Activated CD4-positive, CD25-positive, alpha-beta regulatory T cell treated with anti-CD3 and anti-CD28 coated beads, Interleukin-2, amount 50 U/mL, for 16 hours (primary cell): ENCODE results near the gene PROSER2.
A peak's percentile ranks its signal among the peaks of the same experiment; 100 is the strongest.
"Not testable (repeated sequence)": the region's sequence is repeated elsewhere in the genome, so short reads cannot be mapped to it uniquely, and the experiment has no call there.

Experiments
- DNase-seq: peaks from one replicate; pipeline ENCODE4 v3.0.0-alpha.2; 2020; ENCODE audit warnings: low read depth, low spot score

The PROSER2 gene

DNA sequence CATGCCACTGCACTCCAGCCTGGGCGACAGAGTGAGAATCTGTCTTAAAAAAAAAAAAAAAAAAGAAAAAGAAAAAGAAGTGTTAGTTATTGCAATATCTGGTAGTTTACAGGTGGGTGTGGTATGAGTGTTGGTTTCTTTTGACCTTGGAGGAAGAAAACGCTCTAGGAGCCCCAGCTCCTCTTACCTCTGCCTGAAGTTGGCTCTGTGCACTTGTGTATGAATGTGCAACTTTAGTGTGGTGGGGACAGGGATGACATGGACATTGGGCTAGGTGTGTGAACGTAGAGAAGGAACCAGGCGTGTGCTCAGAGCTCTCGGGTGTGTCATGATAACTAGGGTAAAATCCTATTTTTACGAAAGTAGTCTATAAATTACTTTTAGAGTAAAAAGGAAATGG lies 11.9 kb downstream of the PROSER2 start:
- DNase-seq, result no peak

- no peak for DNase-seq
Observed at GRCh38 chr10:11835704-11836103, 12.5 kb downstream of the PROSER2 start.

DNA sequence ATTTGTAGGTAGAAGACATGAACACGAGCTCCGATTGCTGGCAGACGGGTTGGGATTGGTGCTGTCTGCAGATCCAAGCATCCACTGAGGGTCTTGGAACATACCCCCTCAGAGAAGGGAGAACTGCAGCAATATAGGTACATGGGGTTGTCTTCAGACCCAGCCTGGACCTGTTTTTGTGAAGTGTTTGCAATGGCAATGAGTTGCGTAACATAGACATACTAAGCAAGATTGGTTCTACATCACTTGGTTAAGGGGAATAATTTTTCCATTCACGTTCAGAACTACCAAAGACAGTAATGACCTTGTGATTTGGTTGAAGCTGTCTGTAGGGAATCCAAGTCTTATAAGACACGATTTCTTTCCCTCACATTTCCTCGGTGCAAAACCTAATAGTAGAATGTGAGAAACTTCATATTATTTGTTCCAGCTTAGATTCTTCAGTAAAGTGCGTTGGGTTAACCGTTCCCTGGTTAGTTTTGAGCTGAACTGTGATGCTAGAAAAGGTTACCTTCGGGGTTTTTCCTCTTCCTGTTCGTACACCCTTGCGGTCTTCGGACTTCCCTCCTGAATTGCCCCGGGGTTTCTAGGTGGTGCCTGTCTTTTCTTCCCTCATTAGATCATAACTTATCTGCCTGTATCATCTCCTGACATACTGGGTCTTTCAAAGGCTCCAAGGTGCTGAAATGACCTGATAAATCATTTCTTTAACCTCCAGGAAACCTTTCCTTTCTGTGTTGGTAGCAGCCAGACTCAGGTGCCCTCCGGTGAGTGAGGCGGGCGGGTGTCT lies 14.4 kb downstream of the PROSER2 start:
- DNase-seq, result no peak

- DNase-seq, result no peak
Observed at GRCh38 chr10:11838298-11838852, 15.2 kb downstream of the PROSER2 start.

GRCh38 chr10:11841375-11841774 lies 18.2 kb downstream of the PROSER2 start:
- DNase-seq, result no peak

GRCh38 chr10:11842411-11842810 lies 19.3 kb downstream of the PROSER2 start:
- no peak for DNase-seq

GRCh38 chr10:11845113-11845512 lies 22.0 kb downstream of the PROSER2 start:
- DNase-seq, result no peak

DNA sequence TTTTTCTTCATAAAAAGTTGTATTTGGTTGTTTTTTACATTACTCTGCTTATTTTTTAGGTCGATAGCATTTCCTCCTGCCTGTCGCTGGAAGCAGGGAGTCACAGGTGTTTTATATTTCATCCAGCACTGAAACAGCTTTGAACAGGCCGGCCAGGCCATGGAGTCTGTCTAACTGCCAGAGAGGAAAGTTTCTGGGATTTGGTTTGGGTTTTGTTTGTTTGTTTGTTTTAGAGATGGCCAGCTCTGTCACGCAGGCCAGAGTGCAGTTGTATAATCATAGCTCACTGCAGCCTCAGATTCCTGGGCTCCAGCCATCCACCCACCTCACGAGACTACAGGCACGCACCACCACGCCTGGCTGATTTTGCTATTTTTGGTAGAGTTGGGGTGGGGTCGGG lies 23.4 kb downstream of the PROSER2 start:
- no peak for DNase-seq

DNA sequence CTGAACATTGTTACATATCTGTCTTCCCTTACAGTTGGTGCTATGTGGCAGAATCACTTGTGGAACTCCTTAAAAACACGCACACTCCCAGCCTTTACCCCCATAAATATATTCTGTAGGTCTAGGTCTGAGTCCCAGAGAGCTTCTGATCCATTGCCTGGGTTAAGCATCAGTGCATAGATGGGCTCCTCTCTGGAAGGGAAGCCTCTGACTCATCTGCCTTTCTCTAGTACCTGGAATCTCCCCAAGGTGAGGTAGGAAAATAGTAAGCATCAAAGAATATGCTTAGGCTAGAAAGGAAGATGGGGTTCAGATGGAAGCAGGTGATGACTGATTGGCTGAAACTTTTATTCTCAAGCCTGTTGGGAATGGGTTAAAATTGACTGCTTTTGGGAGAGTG lies 26.1 kb downstream of the PROSER2 start:
- DNase-seq, result no peak

DNA sequence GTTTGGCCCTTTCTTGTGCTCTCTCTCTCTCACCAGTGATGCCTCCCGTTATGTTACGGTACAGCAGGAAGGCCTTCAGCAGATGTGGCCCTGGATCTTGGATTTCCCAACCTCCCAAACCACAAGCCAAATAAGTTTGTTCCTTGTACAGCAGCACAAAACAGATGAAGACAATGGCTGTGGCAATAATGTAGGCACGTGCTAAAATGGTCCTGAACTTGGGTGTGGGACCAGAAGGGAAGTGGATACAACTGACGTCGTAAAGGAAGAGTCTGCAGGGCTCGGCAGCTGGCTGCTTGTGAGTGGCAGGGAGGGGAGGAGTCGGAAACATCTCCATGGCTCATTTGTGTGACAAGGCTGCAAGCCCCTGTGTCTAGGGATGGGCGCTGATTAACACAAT lies 26.8 kb downstream of the PROSER2 start:
- no peak for DNase-seq

GRCh38 chr10:11851910-11852309 lies 28.8 kb downstream of the PROSER2 start:
- DNase-seq, result no peak

DNA sequence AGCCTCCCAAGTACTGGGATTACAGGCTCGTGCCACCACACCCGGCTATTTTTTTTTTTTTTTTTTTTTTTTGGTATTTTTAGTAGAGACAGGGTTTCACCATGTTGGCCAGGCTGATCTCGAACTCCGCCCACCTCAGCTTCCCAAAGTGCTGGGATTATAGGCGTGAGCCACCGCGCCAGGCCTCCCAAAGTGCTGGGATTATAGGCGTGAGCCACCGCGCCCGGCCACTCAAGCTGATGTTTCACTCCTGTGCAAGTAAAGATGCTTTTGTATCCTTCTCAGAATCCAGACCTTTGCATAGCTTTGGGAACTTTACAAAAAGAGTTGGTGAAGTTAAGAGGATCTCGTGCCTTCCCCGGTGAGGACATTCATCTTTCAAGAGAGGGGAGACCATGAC lies 29.5 kb downstream of the PROSER2 start:
- not testable (repeated sequence) for DNase-seq

DNA sequence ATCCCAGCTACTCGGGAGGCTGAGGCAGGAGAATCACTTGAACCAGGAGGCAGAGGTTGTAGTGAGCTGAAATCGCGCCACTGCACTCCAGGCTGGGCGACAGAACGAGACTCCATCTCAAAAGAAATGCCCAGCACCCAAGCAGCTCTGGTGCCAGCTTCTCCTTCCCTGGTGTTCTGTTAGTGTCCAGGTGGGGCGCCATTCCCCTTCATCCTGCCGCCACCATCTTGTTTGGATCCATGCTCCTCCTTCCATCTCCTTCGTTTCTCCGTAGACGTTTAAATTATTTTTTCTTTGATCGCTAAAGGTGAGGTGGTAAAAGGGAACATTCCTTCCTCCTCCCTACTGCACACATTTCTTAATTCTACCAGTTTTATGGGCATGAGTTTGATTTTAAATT lies 30.3 kb downstream of the PROSER2 start:
- DNase-seq, result no peak

- no peak for DNase-seq
Observed at GRCh38 chr10:11854301-11854700, 31.1 kb downstream of the PROSER2 start.

- no peak for DNase-seq
Observed at GRCh38 chr10:11856089-11856488, 32.9 kb downstream of the PROSER2 start.

- DNase-seq, result no peak
Observed at GRCh38 chr10:11856678-11857077, 33.5 kb downstream of the PROSER2 start.

- no peak for DNase-seq
Observed at GRCh38 chr10:11858093-11858492, 34.9 kb downstream of the PROSER2 start.

DNA sequence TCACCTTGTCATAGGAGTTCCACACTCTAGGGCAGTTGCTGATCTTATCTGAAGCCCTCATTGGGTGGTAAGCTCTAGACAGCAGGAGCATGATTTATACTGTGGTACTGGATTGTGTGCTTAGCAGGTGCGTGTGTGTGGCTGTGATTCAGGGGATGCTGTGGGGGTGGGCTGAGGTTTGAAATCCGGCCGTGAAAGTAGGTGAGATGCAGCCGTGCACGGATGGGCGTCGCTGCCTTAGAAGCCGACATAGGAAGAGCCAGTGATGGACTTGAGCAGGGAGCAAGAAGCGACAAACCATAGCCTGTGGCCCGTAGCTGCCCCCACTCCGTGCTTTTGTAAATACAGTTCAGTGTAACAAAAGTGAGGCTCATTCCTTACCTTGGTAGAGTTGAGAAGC lies 38.2 kb downstream of the PROSER2 start:
- DNase-seq, result no peak

DNA sequence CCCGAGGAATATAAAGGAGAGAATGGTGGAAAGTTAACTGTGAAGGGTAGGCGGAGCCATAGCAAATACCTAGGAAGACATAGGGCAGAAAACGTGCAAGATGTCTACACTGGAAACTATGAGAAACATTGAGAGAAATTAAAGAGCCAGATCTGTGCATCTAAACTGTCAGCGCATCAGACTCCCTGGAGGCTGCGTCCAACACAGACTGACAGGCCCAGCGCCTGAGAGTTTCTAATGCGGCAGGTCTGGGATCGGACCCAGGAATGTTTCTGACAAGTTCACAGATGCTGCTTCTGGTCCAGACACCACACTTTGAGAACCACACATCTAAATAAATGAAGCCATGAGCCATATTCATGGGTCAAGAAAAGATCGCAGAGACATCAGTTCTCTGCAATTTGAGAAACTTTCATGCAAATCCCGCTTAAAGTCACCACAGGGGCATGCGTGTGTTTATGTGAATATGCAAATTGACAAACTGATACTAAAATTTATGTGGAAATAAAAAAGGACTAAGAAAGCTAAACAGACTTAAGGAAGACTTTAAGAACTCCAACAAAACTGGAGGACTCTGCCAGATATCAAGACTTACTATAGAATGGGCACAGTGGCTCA lies 38.8 kb downstream of the PROSER2 start:
- DNase-seq, result no peak

- DNase-seq, result peak; percentile 42
Observed at GRCh38 chr10:11863353-11864109, 40.4 kb downstream of the PROSER2 start.

GRCh38 chr10:11864727-11865126 lies 41.6 kb downstream of the PROSER2 start:
- no peak for DNase-seq

DNA sequence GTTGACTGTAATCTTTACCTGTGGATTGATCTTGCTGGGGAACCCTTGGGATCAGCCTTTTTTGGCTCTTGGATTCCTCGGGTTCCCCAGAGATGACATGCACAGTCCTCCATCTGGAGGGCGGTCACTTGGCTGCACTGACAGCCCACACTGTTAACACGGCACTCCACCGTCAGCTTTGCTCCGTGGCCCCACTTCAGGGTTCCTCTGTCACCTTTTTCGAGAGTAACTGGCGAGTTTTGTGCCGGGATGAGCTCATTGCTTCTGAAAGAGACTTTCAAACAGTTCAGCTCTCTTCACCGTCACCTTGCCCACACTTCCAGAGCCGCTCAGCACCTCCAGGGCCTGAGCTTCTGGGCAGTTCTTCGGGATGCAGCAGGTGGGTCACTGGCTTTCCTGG lies 42.4 kb downstream of the PROSER2 start:
- DNase-seq, result no peak
